ENCODE results near the gene NUTM2G. TPM values are rescaled to one million over a fixed set of nuclear protein-coding genes. Genes with fewer than 3 reads are reported as not detected.

The NUTM2G gene
- total and polyA plus RNA-seq, 2 of the 4 experiments (the other 2 are of a cell fraction), result not detected

DNA sequence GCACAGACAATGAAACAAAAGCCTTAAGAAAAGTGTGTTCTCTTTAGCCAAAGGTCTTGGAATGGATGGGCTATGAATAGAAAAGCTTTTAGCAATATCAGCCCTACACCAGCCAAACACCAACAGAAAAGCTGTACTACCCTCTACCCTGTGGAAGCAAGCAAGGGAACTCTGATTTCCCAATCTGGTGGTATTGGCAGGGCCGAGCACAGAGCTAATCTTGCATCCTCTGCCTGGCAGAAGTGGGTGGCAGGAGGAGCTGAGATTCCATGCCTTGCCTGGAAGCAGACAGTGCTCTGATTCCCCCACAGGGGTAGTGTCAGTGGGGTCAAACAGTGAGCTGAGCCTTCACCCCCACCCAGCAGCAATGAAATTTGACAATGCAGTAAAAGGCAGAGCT, 44.7 kb upstream of the NUTM2G start:
- Histone ChIP-seq H2AK5ac (ENCODE audit: low read depth, low read length) (no peak overlapping the region), H3K23ac (ENCODE audit: low read depth, low read length) (no peak overlapping the region), H3K4me2 (ENCODE audit: low read depth, low read length) (no peak overlapping the region), H2BK5ac (ENCODE audit: low read depth, low read length, poor library complexity, severe bottlenecking) (no peak overlapping the region), H2AFZ (replicated peaks; ENCODE audit: low read length, poor library complexity) (no peak overlapping the region), H3K9me1 (ENCODE audit: insufficient read depth, low read length) (peaks cover 5% of the 10 kb centered on the region), H3K9me3 (ENCODE audit: control insufficient read depth, insufficient read depth, low read length) (no peaks in the 10 kb centered on the region), H3K36me3 (ENCODE audit: control insufficient read depth, insufficient read depth, low read length) (no peaks in the 10 kb centered on the region), H3K4me1 (ENCODE audit: control insufficient read depth, insufficient read depth, low read length) (peaks cover 5% of the 10 kb centered on the region), H2BK120ac (ENCODE audit: low read depth, low read length) (no peak overlapping the region), H2BK20ac (ENCODE audit: low read depth, low read length) (no peak overlapping the region; the same call in 1 of the 2 replicates), H3K18ac (ENCODE audit: low read depth, low read length) (no peak overlapping the region), H3K9ac (ENCODE audit: low read depth, low read length) (no peak overlapping the region), H3K56ac (ENCODE audit: extremely low read depth, insufficient read depth, low read length) (no peak overlapping the region), H4K91ac (ENCODE audit: insufficient read depth, low read depth, low read length) (no peak overlapping the region), H3K14ac (replicated peaks; ENCODE audit: low read depth, low read length) (no peak overlapping the region), H4K20me1 (ENCODE audit: insufficient read depth, low read length) (no peaks in the 10 kb centered on the region), H4K8ac (ENCODE audit: low read depth in 2 of 2, low read length in 2 of 2) (no peak overlapping the region), H2BK15ac (ENCODE audit: low read depth, low read length) (no peak overlapping the region), H3K4ac (ENCODE audit: low read depth, low read length) (no peak overlapping the region), H3K27ac (ENCODE audit: insufficient read depth, low read length) (no peak overlapping the region), H4K5ac (ENCODE audit: low read depth, low read length) (no peak overlapping the region), H2AK9ac (replicated peaks; ENCODE audit: low read depth, low read length, poor library complexity) (peak overlapping the region; percentile 44), H3K79me1 (ENCODE audit: low read depth in 1 of 2, low read length in 2 of 2) (0 out of 4 replicates have a peak, but pooled peaks cover 0 to 4% of the 10 kb centered on the region in 2 experiments), H3K4me3 (ENCODE audit: insufficient read depth, low read depth, low read length) (no peak overlapping the region), H3K27me3 (ENCODE audit: control insufficient read depth, insufficient read depth, low read length) (no peaks in the 10 kb centered on the region)
- CTCF ChIA-PET, result no interaction called here
- no TSS peak for BruUV-seq (replicated peaks)
- TF ChIP-seq CHD1 (IDR thresholded peaks at IDR 0.05; ENCODE audit: low read depth, low read length) (no peak), USF2 (IDR thresholded peaks at IDR 0.05; ENCODE audit: low read depth, low read length) (no peak), RFX5 (IDR thresholded peaks at IDR 0.05; ENCODE audit: low read depth, low read length) (no peak), POLR2A (IDR thresholded peaks at IDR 0.05; ENCODE audit: low read depth, low read length) (no peak), MAFK (IDR thresholded peaks at IDR 0.05; ENCODE audit: low read depth, low read length) (no peak), MAZ (IDR thresholded peaks at IDR 0.05; ENCODE audit: borderline replicate concordance, low read depth, low read length) (no peak), CEBPB (IDR thresholded peaks at IDR 0.05; ENCODE audit: low read depth, low read length) (no peak), ELK1 (IDR thresholded peaks at IDR 0.05; ENCODE audit: borderline replicate concordance, low read depth, low read length) (no peak), MXI1 (IDR thresholded peaks at IDR 0.05; ENCODE audit: borderline replicate concordance, low read depth, low read length) (no peak), FOS (IDR thresholded peaks at IDR 0.05; ENCODE audit: low read depth, low read length) (no peak), NFE2L2 (IDR thresholded peaks at IDR 0.05; ENCODE audit: low read depth, low read length) (no peak), SMC3 (IDR thresholded peaks at IDR 0.05; ENCODE audit: low read depth, low read length) (no peak), RAD21 (IDR thresholded peaks at IDR 0.05; ENCODE audit: low read length) (no peak), RCOR1 (IDR thresholded peaks at IDR 0.05; ENCODE audit: insufficient replicate concordance, low read length) (no peak), BHLHE40 (IDR thresholded peaks at IDR 0.05; ENCODE audit: low read depth, low read length) (no peak)
- TF ChIP-seq, protein P1, sequence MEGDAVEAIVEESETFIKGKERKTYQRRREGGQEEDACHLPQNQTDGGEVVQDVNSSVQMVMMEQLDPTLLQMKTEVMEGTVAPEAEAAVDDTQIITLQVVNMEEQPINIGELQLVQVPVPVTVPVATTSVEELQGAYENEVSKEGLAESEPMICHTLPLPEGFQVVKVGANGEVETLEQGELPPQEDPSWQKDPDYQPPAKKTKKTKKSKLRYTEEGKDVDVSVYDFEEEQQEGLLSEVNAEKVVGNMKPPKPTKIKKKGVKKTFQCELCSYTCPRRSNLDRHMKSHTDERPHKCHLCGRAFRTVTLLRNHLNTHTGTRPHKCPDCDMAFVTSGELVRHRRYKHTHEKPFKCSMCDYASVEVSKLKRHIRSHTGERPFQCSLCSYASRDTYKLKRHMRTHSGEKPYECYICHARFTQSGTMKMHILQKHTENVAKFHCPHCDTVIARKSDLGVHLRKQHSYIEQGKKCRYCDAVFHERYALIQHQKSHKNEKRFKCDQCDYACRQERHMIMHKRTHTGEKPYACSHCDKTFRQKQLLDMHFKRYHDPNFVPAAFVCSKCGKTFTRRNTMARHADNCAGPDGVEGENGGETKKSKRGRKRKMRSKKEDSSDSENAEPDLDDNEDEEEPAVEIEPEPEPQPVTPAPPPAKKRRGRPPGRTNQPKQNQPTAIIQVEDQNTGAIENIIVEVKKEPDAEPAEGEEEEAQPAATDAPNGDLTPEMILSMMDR (conservative IDR thresholded peaks at IDR 0.05; ENCODE audit: low read depth, low read length), result no peak
- no CpG with 5 or more reads among the region's 1 CpG for WGBS, 2 experiments (ENCODE audit: extremely low coverage in 2 of 2, insufficient read length in 1 of 2)
- dilution Hi-C loops (cut with HindIII; ENCODE audit: low sequenced_read_pairs, unreplicated experiment), result no loop called here
- intact Hi-C loops (cut with micrococcal nuclease), result no loop called here
- ATAC-seq (ENCODE audit: low read depth), result no peak
- POLR2A ChIA-PET (ENCODE audit: unreplicated experiment), result no interaction called here
- no peak for DNase-seq
- in situ Hi-C loops (cut with MboI; ENCODE audit: low sequenced_read_pairs), result no loop called here
